Bone marrow (tissue), 2 donors: ENCODE measurements around the gene NEK10.

ENCODE experiments used
- DNase-seq, 2 donors: peaks; one replicate each; lab custom pipeline; 2025; lab: John Stamatoyannopoulos, UW

Gene NEK10

GRCh38 chr3:27105904-27106303 is 263.3 kb downstream of the NEK10 start:
- DNase-seq, result no peak

GRCh38 chr3:27097182-27097581 is 272.0 kb downstream of the NEK10 start:
- DNase-seq, result no peak

GRCh38 chr3:27095553-27096222 is 273.5 kb downstream of the NEK10 start:
- no peak for DNase-seq

GRCh38 chr3:27094721-27095120 is 274.5 kb downstream of the NEK10 start:
- no peak for DNase-seq

- DNase-seq, result no peak
Observed at GRCh38 chr3:27093771-27094170, 275.4 kb downstream of the NEK10 start.

DNA sequence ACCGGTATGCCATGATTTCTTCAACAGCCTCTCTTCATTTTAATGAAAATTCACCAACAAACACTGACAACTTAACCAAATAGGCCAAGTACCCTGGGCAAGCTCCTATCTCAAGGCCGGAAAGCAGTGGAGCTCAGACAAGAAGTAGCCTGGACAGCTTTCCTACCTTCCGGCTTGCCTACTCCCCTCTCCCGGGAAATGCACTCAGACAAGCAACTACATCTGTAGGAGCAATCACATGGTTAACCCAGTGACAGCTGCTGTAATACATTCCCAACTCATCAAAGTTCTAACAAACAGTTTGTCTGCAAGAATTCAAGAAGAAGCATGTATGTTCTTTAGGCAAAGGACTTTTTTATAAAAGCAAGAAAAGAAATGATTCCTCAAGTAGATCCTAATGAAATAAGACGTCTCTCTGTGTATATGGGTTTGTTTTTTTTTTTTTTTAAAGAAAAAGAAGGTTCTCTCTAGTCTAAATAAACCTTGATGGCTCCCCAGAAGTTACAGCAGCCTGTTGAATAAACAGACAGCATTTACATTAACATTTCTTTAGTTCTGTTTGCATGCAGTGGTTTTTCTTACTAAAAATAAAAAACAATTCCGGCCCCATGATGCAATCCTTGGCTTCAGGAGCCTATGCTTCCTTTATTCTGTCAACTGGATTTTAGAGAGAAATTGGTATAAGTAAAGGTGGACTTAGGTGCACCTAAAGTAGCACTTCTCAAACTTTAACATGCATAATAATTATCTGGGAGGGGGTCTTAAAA is 278.7 kb downstream of the NEK10 start:
- no peak for DNase-seq

GRCh38 chr3:27089645-27090044 is 279.5 kb downstream of the NEK10 start:
- DNase-seq, result no peak

GRCh38 chr3:27089068-27089467 is 280.1 kb downstream of the NEK10 start:
- DNase-seq, result no peak

- no peak for DNase-seq
Observed at GRCh38 chr3:27085829-27086730, 283.1 kb downstream of the NEK10 start.

- no peak for DNase-seq
Observed at GRCh38 chr3:27081992-27082607, 287.1 kb downstream of the NEK10 start.

GRCh38 chr3:27081566-27081965 is 287.6 kb downstream of the NEK10 start:
- no peak for DNase-seq

GRCh38 chr3:27080258-27080525 is 289.0 kb downstream of the NEK10 start:
- DNase-seq, result no peak

- DNase-seq, result no peak
Observed at GRCh38 chr3:27079427-27080257, 289.5 kb downstream of the NEK10 start.

DNA sequence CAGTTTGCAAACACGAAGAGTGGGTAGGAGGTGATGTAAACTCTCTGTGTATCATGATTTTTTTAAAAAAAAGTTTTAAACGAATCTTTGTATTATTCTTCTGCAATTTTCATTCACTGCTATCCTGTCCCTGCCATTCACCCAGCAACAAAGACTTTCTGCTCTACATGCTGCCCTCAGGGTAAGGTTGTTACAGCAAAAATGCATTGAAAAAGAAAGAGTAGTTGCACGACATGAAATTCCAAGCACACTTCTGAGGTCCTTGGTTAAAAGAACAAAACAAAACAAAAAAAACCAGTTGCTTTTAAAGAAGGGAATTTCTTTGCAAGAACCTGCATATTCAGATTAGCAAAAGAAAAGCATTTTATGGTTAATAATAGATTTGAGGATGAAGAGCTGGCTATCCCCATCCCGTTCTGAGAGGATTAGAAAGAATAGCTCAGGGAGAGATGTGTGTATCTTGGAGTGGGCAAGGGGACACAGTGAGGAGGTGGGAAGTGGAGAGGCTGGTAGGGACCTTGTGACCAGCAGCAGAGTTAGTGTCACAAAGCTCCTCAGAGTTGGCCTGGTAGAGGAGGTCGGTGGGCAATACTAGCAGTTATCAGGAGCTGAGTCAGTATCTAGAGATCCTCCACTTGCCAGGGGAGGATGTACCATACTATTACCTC is 290.8 kb downstream of the NEK10 start:
- DNase-seq, result no peak

- no peak for DNase-seq
Observed at GRCh38 chr3:27076815-27077630, 292.2 kb downstream of the NEK10 start.

DNA sequence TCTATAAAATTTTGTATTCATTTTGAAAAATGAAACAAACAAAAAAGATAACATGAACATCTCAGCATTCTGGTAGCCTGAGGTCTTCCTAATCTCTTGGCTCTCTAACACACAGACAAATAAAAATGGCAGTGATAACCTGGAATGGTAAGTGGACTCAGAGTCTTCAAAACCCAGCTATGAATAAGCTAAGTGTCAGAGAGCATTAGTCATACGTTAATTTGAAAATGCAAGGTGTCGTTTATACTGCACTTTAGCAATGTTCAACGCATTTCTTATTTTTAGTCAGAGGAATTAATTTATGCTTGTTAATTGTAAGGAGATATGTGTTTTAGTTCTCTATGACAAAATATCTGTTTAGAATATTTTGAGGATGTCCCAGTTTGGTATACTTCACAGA is 294.3 kb downstream of the NEK10 start:
- no peak for DNase-seq

DNA sequence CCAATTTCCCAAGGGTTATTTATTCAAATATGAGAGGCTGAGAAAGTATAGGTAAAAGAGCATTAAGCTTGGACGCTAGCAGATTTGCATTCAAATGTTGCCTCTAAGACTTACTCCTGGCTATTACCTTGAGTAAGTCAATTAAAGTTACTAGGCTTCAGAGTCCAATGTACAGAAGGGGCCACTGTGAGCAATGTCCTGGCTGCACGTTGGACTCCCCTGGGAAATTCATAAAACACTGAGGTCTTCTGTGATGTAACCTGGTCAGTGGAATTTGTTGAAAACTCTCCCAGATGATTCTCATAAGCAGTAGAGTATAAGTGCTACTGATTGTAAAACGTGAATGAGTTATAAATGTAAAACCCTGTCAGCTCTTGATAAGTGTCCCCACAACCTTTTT is 295.3 kb downstream of the NEK10 start:
- no peak for DNase-seq

DNA sequence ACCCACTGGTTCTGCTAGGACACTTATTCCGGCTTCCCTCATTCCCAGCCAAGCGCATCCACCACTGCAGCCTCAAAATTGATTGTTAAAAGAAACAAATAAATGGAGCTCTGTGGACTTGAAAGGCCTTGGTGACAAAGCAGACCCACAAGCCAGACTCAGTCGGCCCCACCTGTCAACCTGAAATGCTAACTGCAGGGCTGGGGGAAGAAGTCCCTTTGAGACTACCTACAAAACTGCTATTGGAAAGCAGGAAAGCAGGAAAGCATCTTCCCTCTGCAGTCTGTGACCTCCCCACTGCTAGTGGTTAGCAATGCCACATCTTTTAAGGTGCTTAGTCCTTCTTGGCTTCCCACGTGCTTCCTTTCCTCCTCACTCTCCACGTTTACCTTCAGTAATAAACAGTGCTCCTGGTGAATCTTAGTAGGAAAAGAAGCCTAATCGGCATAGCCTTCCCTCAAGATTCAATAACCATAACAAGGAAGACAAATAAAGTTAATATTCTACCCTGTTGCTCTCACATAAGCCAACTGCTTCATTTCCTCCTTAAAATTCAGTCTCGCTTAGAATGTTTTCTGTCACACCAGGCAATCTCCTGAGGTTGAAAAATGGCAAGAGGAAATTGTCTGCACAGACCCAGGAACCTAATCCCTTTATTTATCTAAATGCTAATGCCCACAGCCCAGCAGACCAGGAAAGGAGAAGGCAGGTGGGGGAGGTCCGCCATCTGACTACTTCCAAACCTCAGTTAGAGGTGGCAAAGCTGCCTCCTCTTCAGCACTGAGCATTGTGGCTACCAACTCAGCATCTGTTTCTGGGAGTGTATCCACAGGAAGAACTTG is 296.2 kb downstream of the NEK10 start:
- DNase-seq, result no peak

GRCh38 chr3:27060336-27060735 is 308.8 kb downstream of the NEK10 start:
- no peak for DNase-seq
